HUES6 (cell line): ENCODE results near the gene OTUD6A.

Experiments used
- H3K27ac ChIP-seq: 2 replicates; pipeline ENCODE4 v1.7.0; 2013; ENCODE audit warnings: low read depth, mild to moderate bottlenecking, low read length, inconsistent platforms
- H3K27me3 ChIP-seq: 2 replicates; pipeline ENCODE4 v1.6.1; 2013; ENCODE audit warnings: low read length; ENCODE audit not compliant: control insufficient read depth, insufficient read depth
- H3K36me3 ChIP-seq: 2 replicates; pipeline ENCODE4 v1.6.1; 2013; ENCODE audit warnings: low read length; ENCODE audit not compliant: control insufficient read depth, insufficient read depth
- H3K4me1 ChIP-seq: 2 replicates; pipeline ENCODE4 v1.6.1; 2013; ENCODE audit warnings: low read length; ENCODE audit not compliant: control insufficient read depth, insufficient read depth
- H3K4me3 ChIP-seq: 2 replicates; pipeline ENCODE4 v1.5.1; 2013; ENCODE audit warnings: low read depth, low read length
- H3K9ac ChIP-seq: one replicate; pipeline ENCODE4 v1.6.1; 2013; ENCODE audit warnings: mild to moderate bottlenecking, low read length
- H3K9me3 ChIP-seq: 2 replicates; pipeline ENCODE4 v1.6.1; 2013; ENCODE audit warnings: low read depth, low read length; ENCODE audit not compliant: control insufficient read depth, insufficient read depth

OTUD6A gene

DNA sequence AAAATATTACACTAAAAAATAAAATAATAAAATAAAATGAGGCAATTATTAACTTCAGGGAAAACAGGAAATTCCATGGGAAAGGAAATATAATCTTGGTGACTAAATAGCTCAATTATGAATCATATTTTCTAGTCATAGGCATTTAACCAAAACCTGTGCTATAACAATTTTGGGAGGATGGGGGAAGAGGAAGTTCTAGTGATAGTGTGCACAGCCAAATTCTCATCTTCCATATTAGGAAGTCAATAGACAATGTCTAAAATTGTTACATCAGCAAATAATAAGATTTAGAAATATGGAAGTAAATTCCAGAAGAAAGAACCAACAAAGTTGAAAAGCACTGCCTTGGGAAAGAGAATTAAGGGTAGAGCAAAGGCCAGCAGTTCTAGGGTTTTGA is 15.3 kb upstream of the OTUD6A start:
- Histone ChIP-seq H3K9ac (no peak overlapping the region), H3K27me3 (no peaks in the 10 kb centered on the region), H3K27ac (no peak overlapping the region), H3K36me3 (no peaks in the 10 kb centered on the region), H3K4me3 (no peak overlapping the region), H3K4me1 (no peaks in the 10 kb centered on the region), H3K9me3 (peaks cover 10% of the 10 kb centered on the region; the same call in 1 of the 2 replicates)

DNA sequence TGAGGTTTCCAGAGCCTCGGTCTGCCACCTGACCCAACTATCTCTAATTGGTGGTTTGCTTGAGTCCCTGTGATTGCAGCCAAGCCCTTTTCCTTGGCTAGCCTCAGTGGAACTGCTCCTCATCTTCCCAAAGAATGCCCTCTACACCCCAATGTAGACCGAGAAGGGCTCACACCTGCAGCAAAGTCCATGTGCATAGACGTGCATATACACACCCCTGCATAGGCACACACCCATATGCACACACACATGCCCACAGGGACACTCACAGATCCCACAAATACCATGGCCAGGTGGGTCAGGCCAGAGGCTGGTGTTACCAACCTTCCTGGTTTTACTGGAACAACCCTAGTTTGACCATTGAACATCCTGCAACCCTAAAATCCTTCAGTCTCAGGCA is 12.9 kb upstream of the OTUD6A start:
- no peak overlapping the region for H3K9ac ChIP-seq

DNA sequence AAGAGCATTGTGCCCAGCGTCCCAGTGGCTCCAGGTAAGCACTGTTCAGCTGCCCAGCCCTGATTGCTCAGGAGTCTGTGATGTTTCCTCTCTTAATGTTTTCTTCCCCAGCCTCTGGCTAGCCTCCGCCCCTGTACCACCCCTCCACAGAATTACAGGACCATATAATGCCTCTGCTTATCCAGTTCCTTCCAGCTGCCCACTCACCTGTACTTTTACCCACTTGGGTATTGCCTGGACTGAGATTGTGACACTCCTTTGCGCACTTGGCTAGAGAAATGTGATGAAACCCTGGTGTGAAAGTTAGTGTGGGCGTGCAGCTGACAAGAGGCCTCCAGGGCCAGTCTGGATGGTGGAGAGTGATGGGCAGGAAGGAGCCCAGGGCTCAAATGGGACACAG is 12.3 kb upstream of the OTUD6A start, which contains the start of gene AWAT2:
TSS of gene AWAT2 (minus strand) at position 14 of the 400 bp plus-strand sequence. CDS start at position 8, 6 bp downstream.
- peaks cover 16% of the 10 kb centered on the region; the same call in 1 of the 2 replicates for H3K9me3 ChIP-seq
- no peaks in the 10 kb centered on the region for H3K36me3 ChIP-seq
- no peak within 1 kb of the TSS for H3K4me3 ChIP-seq
- H3K27ac ChIP-seq = no peak within 1 kb of the TSS
- H3K27me3 ChIP-seq = no peaks in the 10 kb centered on the region
- no peaks in the 10 kb centered on the region for H3K4me1 ChIP-seq
- no peak within 1 kb of the TSS for H3K9ac ChIP-seq

More for the DNA sequence above, 12.9 kb upstream of the OTUD6A start:
- Histone ChIP-seq H3K9me3 (peaks cover 18% of the 10 kb centered on the region; the same call in 1 of the 2 replicates), H3K36me3 (no peaks in the 10 kb centered on the region), H3K4me3 (no peak overlapping the region), H3K27me3 (no peaks in the 10 kb centered on the region), H3K27ac (no peak overlapping the region), H3K4me1 (no peaks in the 10 kb centered on the region)

DNA sequence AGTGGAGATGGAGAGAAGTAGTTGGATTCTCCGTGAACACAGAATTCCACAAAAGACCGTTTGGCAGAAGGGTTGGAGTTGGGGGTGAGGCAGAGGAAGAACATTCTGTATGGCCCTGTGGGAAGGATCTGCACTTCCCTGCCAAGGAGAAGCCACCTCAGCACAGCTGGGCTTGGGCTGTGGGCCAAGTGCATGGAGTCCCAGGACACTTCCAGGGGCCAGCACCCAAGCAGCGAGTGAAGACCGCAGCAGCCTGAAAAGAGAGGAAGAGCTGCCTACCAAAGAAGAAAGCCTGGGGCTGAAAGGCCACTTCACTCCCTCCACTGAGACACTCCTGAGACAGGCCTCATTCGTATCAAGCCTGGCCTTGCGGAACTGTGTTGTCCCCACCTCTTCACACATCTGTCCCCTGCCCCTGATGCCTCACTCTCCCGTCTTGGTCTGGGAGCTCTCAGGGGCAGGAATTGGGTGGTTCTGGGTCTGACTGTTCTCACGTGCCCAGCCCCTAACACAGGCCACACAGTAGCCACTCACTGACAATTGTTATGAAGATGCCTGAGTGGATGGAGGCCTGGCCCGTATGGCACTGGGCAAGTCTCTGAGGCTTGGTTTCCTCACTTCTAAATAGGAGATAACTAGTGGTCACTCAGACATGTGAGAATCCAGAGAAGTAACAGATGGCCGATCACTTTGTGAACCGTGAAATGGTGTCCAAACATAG is 9.2 kb upstream of the OTUD6A start:
- H3K4me3 ChIP-seq = no peak overlapping the region
- H3K27ac ChIP-seq = no peak overlapping the region
- peaks cover 19% of the 10 kb centered on the region; the same call in 1 of the 2 replicates for H3K9me3 ChIP-seq
- H3K4me1 ChIP-seq = no peaks in the 10 kb centered on the region
- H3K9ac ChIP-seq = no peak overlapping the region
- H3K36me3 ChIP-seq = no peaks in the 10 kb centered on the region
- H3K27me3 ChIP-seq = no peaks in the 10 kb centered on the region

DNA sequence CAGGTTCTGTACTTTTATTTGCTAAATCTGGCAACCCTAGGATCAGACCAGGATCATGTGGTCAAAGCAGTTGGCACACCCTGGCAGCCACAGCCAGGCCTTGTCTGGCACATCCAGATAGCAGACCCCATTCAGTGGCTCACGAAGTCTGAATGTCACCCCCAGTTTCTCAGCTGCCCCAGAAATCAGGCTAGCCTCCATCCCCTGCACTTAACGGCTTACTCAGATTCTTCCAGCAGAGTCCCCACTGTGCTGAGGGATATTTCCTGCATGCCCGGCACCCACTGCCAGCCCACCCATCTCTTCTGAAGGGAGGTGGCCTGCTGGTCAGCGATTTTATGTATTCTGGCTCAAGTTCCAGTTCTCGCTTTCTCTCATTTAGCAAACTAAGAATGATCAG is 7.9 kb upstream of the OTUD6A start:
- no peaks in the 10 kb centered on the region for H3K36me3 ChIP-seq
- H3K4me1 ChIP-seq = no peaks in the 10 kb centered on the region
- no peak overlapping the region for H3K27ac ChIP-seq
- H3K27me3 ChIP-seq = no peaks in the 10 kb centered on the region
- H3K4me3 ChIP-seq = no peak overlapping the region
- H3K9me3 ChIP-seq = peaks cover 18% of the 10 kb centered on the region; the same call in 1 of the 2 replicates
- H3K9ac ChIP-seq = no peak overlapping the region

DNA sequence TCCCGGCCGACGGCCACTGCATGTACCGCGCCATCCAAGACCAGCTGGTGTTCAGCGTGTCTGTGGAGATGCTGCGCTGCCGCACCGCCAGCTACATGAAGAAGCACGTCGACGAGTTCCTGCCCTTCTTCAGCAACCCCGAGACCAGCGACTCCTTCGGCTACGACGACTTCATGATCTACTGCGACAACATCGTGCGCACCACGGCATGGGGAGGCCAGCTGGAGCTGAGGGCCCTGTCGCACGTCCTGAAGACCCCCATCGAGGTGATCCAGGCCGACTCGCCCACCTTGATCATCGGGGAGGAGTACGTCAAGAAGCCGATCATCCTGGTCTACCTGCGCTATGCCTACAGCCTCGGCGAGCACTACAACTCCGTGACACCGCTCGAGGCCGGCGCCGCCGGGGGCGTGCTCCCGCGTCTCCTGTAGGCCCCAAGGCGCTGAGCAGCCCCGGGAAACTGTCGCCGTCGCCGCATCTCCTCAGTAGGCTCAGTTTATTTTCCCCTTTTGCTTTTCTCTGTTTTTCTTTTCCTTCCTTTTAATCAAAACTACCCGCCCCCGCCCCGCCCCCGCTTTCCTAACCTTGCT is 799 bp downstream of the OTUD6A start:
- no peak overlapping the region for H3K27ac ChIP-seq
- no peaks in the 10 kb centered on the region for H3K4me1 ChIP-seq
- no peaks in the 10 kb centered on the region for H3K36me3 ChIP-seq
- H3K9ac ChIP-seq = no peak overlapping the region
- peaks cover 16% of the 10 kb centered on the region for H3K9me3 ChIP-seq
- H3K27me3 ChIP-seq = peaks cover 4% of the 10 kb centered on the region; the same call in 1 of the 2 replicates
- no peak overlapping the region for H3K4me3 ChIP-seq

DNA sequence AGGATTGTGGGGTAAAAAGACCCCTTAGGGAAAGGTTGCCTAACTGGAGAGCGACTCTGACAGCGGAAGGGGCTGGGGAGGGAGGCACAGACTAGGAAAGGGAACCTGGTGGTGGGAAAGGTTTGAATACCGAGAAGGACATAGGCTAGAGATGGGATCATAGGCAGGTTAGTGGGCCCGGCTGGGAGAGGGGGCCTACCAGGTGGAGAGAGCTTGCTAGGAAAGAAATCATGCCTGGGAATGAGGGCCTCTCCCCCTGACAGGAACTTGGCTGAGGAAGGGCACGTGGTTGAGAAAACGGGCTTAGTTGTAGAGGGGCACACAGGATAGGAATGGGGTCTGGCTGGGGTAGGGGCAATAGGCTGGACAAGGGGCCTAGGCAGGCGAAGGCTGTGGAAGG is 4.4 kb downstream of the OTUD6A start:
- Histone ChIP-seq H3K4me3 (no peak overlapping the region), H3K9ac (no peak overlapping the region), H3K9me3 (peaks cover 12% of the 10 kb centered on the region), H3K27me3 (peaks cover 4% of the 10 kb centered on the region; the same call in 1 of the 2 replicates), H3K36me3 (no peaks in the 10 kb centered on the region), H3K4me1 (no peaks in the 10 kb centered on the region), H3K27ac (no peak overlapping the region)

DNA sequence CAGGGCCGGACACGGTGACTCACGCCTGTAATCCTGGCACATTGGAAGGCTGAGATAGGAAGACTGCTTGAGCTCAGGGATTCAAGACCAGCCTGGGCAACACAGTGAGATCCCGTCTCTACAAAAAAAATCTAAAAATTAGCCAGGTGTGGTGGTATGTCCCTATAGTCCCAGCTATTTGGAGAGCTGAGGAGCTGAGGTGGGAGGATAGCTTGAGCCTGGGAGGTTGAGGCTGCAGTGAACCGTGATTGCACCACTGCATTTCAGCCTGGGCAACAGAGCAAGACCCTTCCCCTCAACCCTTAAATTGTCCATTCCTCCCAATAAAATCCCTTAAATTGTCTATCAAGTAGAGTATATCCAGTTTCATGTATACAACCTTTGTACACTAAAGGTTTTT is 17.0 kb downstream of the OTUD6A start:
- no peak overlapping the region for H3K9ac ChIP-seq
- no peaks in the 10 kb centered on the region for H3K27me3 ChIP-seq
- H3K4me1 ChIP-seq = no peaks in the 10 kb centered on the region
- no peaks in the 10 kb centered on the region for H3K36me3 ChIP-seq
- peaks cover 26% of the 10 kb centered on the region for H3K9me3 ChIP-seq
- no peak overlapping the region for H3K27ac ChIP-seq
- no peak overlapping the region for H3K4me3 ChIP-seq

DNA sequence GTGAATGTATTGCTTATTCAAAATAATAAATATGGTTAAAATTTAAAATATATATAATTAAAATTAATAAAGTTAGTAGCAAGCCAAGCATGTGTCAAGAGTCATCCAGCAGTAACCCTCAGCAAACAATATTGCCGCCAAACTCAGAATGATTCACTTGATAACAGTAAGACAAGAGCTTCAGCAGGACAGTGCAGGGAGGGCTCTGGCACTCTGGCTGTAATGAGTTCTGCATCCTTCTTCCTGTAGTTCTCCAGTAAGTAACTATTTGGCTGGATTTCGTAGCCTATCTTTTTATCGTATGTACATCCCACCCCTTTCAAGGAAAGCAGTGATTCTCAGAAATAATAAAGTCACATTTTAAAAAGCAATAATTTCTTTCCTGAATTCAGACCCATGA is 17.6 kb downstream of the OTUD6A start:
- Histone ChIP-seq H3K27me3 (no peaks in the 10 kb centered on the region), H3K4me1 (no peaks in the 10 kb centered on the region), H3K36me3 (no peaks in the 10 kb centered on the region), H3K9me3 (peaks cover 26% of the 10 kb centered on the region), H3K9ac (no peak overlapping the region), H3K4me3 (no peak overlapping the region), H3K27ac (no peak overlapping the region)

DNA sequence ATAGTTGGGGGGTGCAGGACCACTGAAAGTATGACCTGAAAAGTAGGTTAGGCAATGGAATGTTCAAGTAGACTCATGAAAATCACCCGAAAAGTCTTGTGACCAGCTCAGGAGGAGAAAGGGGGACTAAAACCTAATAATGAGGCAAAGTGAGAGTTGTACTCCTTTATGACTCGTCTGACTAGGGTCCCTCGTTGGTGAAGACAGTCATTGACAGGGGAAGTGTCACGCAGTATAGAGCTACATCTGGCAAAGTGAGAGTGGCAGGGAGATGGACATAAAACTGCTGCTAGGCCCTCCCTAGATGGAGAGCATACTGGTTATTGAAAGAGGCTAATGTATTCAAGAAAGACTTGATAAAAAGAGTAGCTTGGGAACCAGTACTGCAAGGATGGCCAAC is 20.5 kb downstream of the OTUD6A start:
- Histone ChIP-seq H3K9me3 (peaks cover 12% of the 10 kb centered on the region), H3K27ac (no peak overlapping the region), H3K36me3 (no peaks in the 10 kb centered on the region), H3K27me3 (no peaks in the 10 kb centered on the region), H3K9ac (no peak overlapping the region), H3K4me3 (no peak overlapping the region), H3K4me1 (no peaks in the 10 kb centered on the region)

DNA sequence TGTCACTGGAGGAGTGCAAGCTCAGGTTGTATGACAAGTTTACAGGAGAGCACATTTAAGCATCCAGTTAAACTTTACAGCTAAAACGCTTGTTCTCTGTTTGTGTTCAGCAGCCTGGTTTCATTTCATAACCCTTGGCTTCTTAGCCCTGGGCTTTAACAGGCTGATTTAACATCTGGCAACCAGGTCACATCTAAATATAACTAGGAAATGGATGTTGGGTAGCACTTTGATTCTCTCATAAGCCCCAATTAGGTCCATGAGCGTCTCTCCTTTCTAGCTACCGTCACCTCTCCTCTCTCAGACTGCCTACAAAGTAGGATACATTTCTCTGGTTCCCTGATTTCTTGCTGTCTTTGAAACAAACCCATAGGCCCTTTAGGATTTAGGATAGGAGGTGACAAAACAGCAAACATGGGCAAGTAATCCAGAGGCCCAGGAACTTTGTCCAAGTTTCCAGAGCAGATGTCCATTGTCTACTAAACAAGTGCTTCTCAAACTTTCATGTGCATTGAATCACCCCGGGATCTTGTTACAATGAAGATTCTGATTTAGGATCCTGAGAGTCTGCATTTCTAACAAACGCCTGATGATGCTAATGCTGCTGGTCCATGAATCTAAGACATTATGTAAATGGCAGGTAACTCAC is 22.5 kb downstream of the OTUD6A start:
- H3K27me3 ChIP-seq = no peaks in the 10 kb centered on the region
- no peak overlapping the region for H3K9ac ChIP-seq
- no peaks in the 10 kb centered on the region for H3K36me3 ChIP-seq
- no peaks in the 10 kb centered on the region for H3K4me1 ChIP-seq
- H3K9me3 ChIP-seq = peaks cover 11% of the 10 kb centered on the region; the same call in 1 of the 2 replicates
- no peak overlapping the region for H3K4me3 ChIP-seq
- H3K27ac ChIP-seq = no peak overlapping the region
